Measurements from ENCODE around the gene HAVCR2. TPM values are rescaled to one million over a fixed set of nuclear protein-coding genes. Genes with fewer than 3 reads are reported as not detected.
A peak's percentile ranks its signal among the peaks of the same experiment; 100 is the strongest.

Gene HAVCR2
- total and polyA plus RNA-seq, 2 of the 13 experiments (the other 11 are each of a cell fraction or from before 2014, with no cell fraction given): 0.07 to 0.16 TPM

- TF ChIP-seq ARID3A (IDR thresholded peaks at IDR 0.05; ENCODE audit: low read depth, low read length): peak; percentile 85
- TF ChIP-seq CEBPB (IDR thresholded peaks at IDR 0.05; ENCODE audit: borderline replicate concordance, low read depth, low read length): peak; percentile 88
- no peak for TF ChIP-seq ZNF317 (CRISPR knock-in tag; IDR thresholded peaks at IDR 0.05)
- TF ChIP-seq HMG20B (CRISPR knock-in tag; conservative IDR thresholded peaks at IDR 0.05): no peak
- no peak for TF ChIP-seq ZNF737 (CRISPR knock-in tag; IDR thresholded peaks at IDR 0.05; ENCODE audit: borderline replicate concordance)
- TF ChIP-seq FOXA1 (IDR thresholded peaks at IDR 0.05): no peak
- no peak for TF ChIP-seq FOXA1 (CRISPR knock-in tag; IDR thresholded peaks at IDR 0.05)
- no peak for TF ChIP-seq ARNTL (CRISPR knock-in tag; IDR thresholded peaks at IDR 0.05)
- TF ChIP-seq KDM6A (CRISPR knock-in tag; IDR thresholded peaks at IDR 0.05; ENCODE audit: low read depth): 0 out of 2 replicates have a peak, but pooled peaks have one; percentile 29
- no peak for TF ChIP-seq ZNF784 (CRISPR knock-in tag; IDR thresholded peaks at IDR 0.05; ENCODE audit: borderline replicate concordance)
- TF ChIP-seq ZBTB7B (CRISPR knock-in tag; IDR thresholded peaks at IDR 0.05): no peak
- peak; percentile 89 for TF ChIP-seq NCOR1 (IDR thresholded peaks at IDR 0.05; ENCODE audit: borderline replicate concordance, low read length)
- no peak for TF ChIP-seq EEA1 (CRISPR knock-in tag; IDR thresholded peaks at IDR 0.05; ENCODE audit: borderline replicate concordance)
- TF ChIP-seq PITX1 (CRISPR knock-in tag; IDR thresholded peaks at IDR 0.05): no peak
- no peak for TF ChIP-seq PHF8 (CRISPR knock-in tag; IDR thresholded peaks at IDR 0.05)
- no peak for TF ChIP-seq CREM (IDR thresholded peaks at IDR 0.05)
- no peak for TF ChIP-seq CREM (CRISPR knock-in tag; IDR thresholded peaks at IDR 0.05)
- no peak for TF ChIP-seq KDM5B (CRISPR knock-in tag; IDR thresholded peaks at IDR 0.05; ENCODE audit: borderline replicate concordance)
- TF ChIP-seq, protein P1, sequence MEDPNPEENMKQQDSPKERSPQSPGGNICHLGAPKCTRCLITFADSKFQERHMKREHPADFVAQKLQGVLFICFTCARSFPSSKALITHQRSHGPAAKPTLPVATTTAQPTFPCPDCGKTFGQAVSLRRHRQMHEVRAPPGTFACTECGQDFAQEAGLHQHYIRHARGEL (CRISPR knock-in tag; IDR thresholded peaks at IDR 0.05): no peak
- TF ChIP-seq ZNF251 (CRISPR knock-in tag; IDR thresholded peaks at IDR 0.05): no peak
- TF ChIP-seq GATAD1 (CRISPR knock-in tag; IDR thresholded peaks at IDR 0.05): no peak
- no peak for TF ChIP-seq ZMYM2 (CRISPR knock-in tag; IDR thresholded peaks at IDR 0.05)
- TF ChIP-seq THAP11 (CRISPR knock-in tag; IDR thresholded peaks at IDR 0.05): no peak
- no peak for TF ChIP-seq CENPT (CRISPR knock-in tag; IDR thresholded peaks at IDR 0.05; ENCODE audit: low read depth)
- no peak for TF ChIP-seq ZNF329 (CRISPR knock-in tag; IDR thresholded peaks at IDR 0.05; ENCODE audit: low read depth)
- no peak for TF ChIP-seq SOX6 (IDR thresholded peaks at IDR 0.05)
- TF ChIP-seq SOX6 (CRISPR knock-in tag; IDR thresholded peaks at IDR 0.05): peak; percentile 38; the same call in 1 of the 2 replicates
- no peak for TF ChIP-seq ZNF124 (CRISPR knock-in tag; IDR thresholded peaks at IDR 0.05)
- no peak for TF ChIP-seq ZNF607 (CRISPR knock-in tag; IDR thresholded peaks at IDR 0.05; ENCODE audit: borderline replicate concordance)
- no peak for TF ChIP-seq ZSCAN25 (CRISPR knock-in tag; IDR thresholded peaks at IDR 0.05)
- TF ChIP-seq, protein P2, sequence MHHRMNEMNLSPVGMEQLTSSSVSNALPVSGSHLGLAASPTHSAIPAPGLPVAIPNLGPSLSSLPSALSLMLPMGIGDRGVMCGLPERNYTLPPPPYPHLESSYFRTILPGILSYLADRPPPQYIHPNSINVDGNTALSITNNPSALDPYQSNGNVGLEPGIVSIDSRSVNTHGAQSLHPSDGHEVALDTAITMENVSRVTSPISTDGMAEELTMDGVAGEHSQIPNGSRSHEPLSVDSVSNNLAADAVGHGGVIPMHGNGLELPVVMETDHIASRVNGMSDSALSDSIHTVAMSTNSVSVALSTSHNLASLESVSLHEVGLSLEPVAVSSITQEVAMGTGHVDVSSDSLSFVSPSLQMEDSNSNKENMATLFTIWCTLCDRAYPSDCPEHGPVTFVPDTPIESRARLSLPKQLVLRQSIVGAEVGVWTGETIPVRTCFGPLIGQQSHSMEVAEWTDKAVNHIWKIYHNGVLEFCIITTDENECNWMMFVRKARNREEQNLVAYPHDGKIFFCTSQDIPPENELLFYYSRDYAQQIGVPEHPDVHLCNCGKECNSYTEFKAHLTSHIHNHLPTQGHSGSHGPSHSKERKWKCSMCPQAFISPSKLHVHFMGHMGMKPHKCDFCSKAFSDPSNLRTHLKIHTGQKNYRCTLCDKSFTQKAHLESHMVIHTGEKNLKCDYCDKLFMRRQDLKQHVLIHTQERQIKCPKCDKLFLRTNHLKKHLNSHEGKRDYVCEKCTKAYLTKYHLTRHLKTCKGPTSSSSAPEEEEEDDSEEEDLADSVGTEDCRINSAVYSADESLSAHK (CRISPR knock-in tag; IDR thresholded peaks at IDR 0.05; ENCODE audit: borderline replicate concordance): no peak
Measured at GRCh38 chr5:157069949-157070348, 38.9 kb downstream of the HAVCR2 start (continued).

All from HepG2 (cell line).